ENCODE results near the gene RBMS2. TPM values are rescaled to one million over a fixed set of nuclear protein-coding genes. Genes with fewer than 3 reads are reported as not detected.

Gene RBMS2
- total and polyA plus RNA-seq, 7 donors, result 8.4 to 33.0 (median 20.6) TPM

DNA sequence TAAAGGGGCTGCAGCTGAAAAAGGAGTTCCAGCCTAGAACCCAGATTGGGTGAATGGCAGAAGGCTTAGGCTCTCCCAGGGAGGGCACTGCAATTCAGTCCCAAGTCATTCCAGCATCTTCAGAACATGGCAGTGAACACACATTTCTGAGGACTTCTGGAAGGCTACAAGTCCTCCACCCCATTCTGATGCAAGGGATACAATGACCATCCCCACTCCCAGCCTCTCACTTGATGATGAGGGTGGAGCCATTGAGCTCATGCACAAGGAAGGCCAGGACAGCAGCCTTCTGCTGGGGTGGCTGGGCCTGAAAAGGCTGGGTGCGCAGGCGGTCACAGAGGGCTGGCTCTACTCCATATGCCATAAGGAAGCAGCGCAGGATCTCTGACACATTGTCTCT, 82.7 kb downstream of the RBMS2 start:
- WGBS, 2 donors, result 95 to 98% methylated on average over 3 of the region's 3 CpGs
- H3K4me3 ChIP-seq, result no peak overlapping the region
- TF ChIP-seq EP300 (IDR thresholded peaks at IDR 0.05) (no peak), POLR2AphosphoS5 (IDR thresholded peaks at IDR 0.05) (no peak), POLR2A (IDR thresholded peaks at IDR 0.05) (no peak)
- TF ChIP-seq, protein P1, sequence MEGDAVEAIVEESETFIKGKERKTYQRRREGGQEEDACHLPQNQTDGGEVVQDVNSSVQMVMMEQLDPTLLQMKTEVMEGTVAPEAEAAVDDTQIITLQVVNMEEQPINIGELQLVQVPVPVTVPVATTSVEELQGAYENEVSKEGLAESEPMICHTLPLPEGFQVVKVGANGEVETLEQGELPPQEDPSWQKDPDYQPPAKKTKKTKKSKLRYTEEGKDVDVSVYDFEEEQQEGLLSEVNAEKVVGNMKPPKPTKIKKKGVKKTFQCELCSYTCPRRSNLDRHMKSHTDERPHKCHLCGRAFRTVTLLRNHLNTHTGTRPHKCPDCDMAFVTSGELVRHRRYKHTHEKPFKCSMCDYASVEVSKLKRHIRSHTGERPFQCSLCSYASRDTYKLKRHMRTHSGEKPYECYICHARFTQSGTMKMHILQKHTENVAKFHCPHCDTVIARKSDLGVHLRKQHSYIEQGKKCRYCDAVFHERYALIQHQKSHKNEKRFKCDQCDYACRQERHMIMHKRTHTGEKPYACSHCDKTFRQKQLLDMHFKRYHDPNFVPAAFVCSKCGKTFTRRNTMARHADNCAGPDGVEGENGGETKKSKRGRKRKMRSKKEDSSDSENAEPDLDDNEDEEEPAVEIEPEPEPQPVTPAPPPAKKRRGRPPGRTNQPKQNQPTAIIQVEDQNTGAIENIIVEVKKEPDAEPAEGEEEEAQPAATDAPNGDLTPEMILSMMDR (IDR thresholded peaks at IDR 0.05), result no peak
- intact Hi-C loops (cut with DNase I), result no loop called here
- H3K9me3 ChIP-seq, result no peaks in the 10 kb centered on the region
- H3K27ac ChIP-seq, result no peak overlapping the region
- peak; percentile 24 for DNase-seq
- H3K27me3 ChIP-seq, result no peaks in the 10 kb centered on the region
- no peaks in the 10 kb centered on the region for H3K4me1 ChIP-seq
- H3K36me3 ChIP-seq, result peaks cover 85 to 100% (median 98%) of the 10 kb centered on the region in 4 donors

DNA sequence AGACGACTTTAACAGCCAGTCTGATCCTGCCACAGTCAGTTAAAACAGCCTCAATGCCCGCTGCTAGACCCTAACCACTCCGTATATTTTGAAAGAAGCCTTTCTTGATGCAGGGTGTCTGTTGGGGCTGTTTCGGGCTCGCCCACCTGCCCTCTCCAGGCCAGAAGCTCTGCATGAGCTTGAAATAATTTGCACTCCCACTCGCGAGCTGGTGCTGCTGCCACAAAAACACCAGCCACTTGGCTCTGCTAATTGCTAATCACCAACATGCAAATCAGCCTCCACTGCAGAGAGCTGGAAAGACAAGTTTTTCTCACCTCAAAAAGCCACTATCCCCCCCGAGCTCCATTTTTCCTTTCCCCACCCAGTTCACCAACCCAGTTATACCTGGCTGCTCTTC, 93.0 kb downstream of the RBMS2 start:
- Histone ChIP-seq H3K36me3 (peaks cover 61 to 91% (median 81%) of the 10 kb centered on the region in 4 donors), H3K4me1 (peaks cover 0 to 14% (median 6%) of the 10 kb centered on the region in 4 donors)

DNA sequence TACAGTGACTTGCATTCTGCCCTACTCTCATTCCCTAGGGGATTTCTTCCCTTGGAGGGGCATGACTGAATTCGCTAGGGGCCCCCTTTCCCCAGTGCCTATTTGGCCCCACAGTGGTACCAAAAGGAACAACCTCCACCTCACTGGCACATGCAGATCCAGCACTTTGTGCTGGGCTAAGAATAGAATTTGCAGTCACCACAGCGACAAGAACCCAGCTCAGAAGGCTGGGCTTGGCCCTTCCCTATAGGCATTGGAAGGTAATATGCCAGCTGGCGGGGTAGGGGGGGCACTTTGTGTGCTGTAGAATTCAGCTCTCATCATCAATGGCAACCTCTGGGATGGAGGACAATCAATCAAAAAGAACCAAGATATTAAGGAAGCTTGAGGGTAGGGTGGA, 94.6 kb downstream of the RBMS2 start:
- WGBS, 2 donors, result 92 to 96% methylated on average over 3 of the region's 3 CpGs
- peaks cover 45 to 91% (median 65%) of the 10 kb centered on the region in 4 donors for H3K36me3 ChIP-seq
- H3K27ac ChIP-seq, result no peak overlapping the region
- no peak overlapping the region for H3K4me3 ChIP-seq
- no peaks in the 10 kb centered on the region for H3K27me3 ChIP-seq
- peaks cover 0 to 21% (median 8%) of the 10 kb centered on the region in 4 donors for H3K4me1 ChIP-seq
- intact Hi-C loops (cut with DNase I), result no loop called here
- peak; percentile 22 for DNase-seq
- TF ChIP-seq POLR2A (IDR thresholded peaks at IDR 0.05) (no peak), EP300 (IDR thresholded peaks at IDR 0.05) (no peak), POLR2AphosphoS5 (IDR thresholded peaks at IDR 0.05) (no peak)
- TF ChIP-seq, protein P1 (IDR thresholded peaks at IDR 0.05), result no peak
- H3K9me3 ChIP-seq, result no peaks in the 10 kb centered on the region

More for the DNA sequence above, 93.0 kb downstream of the RBMS2 start:
- DNase-seq, result no peak
- TF ChIP-seq, protein P1 (IDR thresholded peaks at IDR 0.05), result no peak
- no peak for TF ChIP-seq POLR2A (IDR thresholded peaks at IDR 0.05)
- no peak for TF ChIP-seq EP300 (IDR thresholded peaks at IDR 0.05)
- no peak for TF ChIP-seq POLR2AphosphoS5 (IDR thresholded peaks at IDR 0.05)
- Histone ChIP-seq H3K9me3 (no peaks in the 10 kb centered on the region), H3K27me3 (no peaks in the 10 kb centered on the region), H3K4me3 (no peak overlapping the region), H3K27ac (no peak overlapping the region)
- 88 to 91% methylated on average over 8 of the region's 8 CpGs for WGBS, 2 donors
- intact Hi-C loops (cut with DNase I), result no loop called here

DNA sequence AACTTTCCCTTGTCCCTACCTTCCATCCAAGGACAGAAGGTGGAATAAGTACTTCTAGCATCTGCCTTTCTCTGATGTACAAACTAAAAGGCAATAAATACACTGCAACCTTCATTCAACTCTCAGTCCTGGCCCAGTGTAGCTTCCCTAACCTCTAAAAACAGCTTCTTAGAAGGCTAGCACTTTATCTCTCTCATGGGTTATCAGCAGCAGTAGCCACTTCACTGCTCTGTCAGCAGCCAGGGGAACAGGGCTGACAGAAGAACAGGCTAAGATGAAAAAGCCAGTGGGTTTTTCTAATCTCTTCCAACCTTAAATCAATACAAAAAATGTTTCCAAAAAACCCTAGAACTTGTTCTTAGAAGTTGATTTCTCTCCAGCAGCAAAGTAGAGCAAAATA, 95.3 kb downstream of the RBMS2 start:
- Histone ChIP-seq H3K4me1 (peaks cover 0 to 21% (median 8%) of the 10 kb centered on the region in 4 donors), H3K27me3 (no peaks in the 10 kb centered on the region), H3K27ac (no peak overlapping the region), H3K4me3 (no peak overlapping the region), H3K36me3 (peaks cover 38 to 91% (median 58%) of the 10 kb centered on the region in 4 donors), H3K9me3 (no peaks in the 10 kb centered on the region)
- DNase-seq, result peak; percentile 6
- intact Hi-C loops (cut with DNase I), result no loop called here
- TF ChIP-seq POLR2A (IDR thresholded peaks at IDR 0.05) (no peak), POLR2AphosphoS5 (IDR thresholded peaks at IDR 0.05) (no peak), EP300 (IDR thresholded peaks at IDR 0.05) (no peak)
- TF ChIP-seq, protein P1 (IDR thresholded peaks at IDR 0.05), result no peak

DNA sequence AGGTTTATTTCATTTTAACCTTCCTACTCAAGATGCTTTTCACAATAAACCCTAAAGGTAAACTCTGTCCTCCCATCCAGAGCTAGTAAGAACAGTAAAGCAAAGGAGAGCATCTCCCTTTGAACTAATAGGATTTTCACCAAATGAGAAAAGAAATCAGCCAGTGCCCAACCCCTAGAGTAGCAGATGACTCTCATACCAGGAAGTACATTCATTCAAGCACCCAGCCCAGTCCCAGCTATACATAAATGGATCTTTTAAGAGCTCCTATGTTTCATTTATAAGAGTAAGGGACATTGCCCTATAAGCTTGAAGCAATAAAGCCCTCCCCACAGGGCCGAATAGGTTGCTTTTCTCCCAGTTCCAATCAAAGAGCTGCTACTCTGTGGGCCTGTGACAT, 100.9 kb downstream of the RBMS2 start:
- Histone ChIP-seq H3K27me3 (no peaks in the 10 kb centered on the region), H3K4me3 (no peak overlapping the region), H3K9me3 (no peaks in the 10 kb centered on the region), H3K27ac (no peak overlapping the region), H3K36me3 (peaks cover 0 to 56% (median 8%) of the 10 kb centered on the region in 4 donors), H3K4me1 (peaks cover 0 to 59% (median 45%) of the 10 kb centered on the region in 4 donors)
- intact Hi-C loops (cut with DNase I), result no loop called here
- 27 to 70% methylated on average over 1 of the region's 1 CpG for WGBS, 2 donors
- no peak for TF ChIP-seq POLR2A (IDR thresholded peaks at IDR 0.05)
- TF ChIP-seq, protein P1 (IDR thresholded peaks at IDR 0.05), result no peak
- no peak for TF ChIP-seq POLR2AphosphoS5 (IDR thresholded peaks at IDR 0.05)
- no peak for TF ChIP-seq EP300 (IDR thresholded peaks at IDR 0.05)
- DNase-seq, result no peak
